ENCODE results near the gene CLDN10.

Gene CLDN10

GRCh38 chr13:95605448-95606125 is 53.1 kb downstream of the CLDN10 start:
- TF ChIP-seq TEAD4 (IDR thresholded peaks at IDR 0.05) (no peak), FOXM1 (IDR thresholded peaks at IDR 0.05; ENCODE audit: borderline replicate concordance, low read depth) (no peak), CREB1 (IDR thresholded peaks at IDR 0.05; ENCODE audit: low read depth) (no peak), EGR1 (IDR thresholded peaks at IDR 0.05) (no peak)

GRCh38 chr13:95607366-95607765 is 54.8 kb downstream of the CLDN10 start:
- peak; percentile 76 for TF ChIP-seq NFIC (IDR thresholded peaks at IDR 0.05)
- no peak for TF ChIP-seq ZBTB7A (IDR thresholded peaks at IDR 0.05; ENCODE audit: low read depth)
- TF ChIP-seq EP300 (IDR thresholded peaks at IDR 0.05; ENCODE audit: borderline replicate concordance): no peak
- TF ChIP-seq TEAD4 (IDR thresholded peaks at IDR 0.05): no peak

- TF ChIP-seq USF1 (IDR thresholded peaks at IDR 0.05) (no peak), CREB1 (IDR thresholded peaks at IDR 0.05; ENCODE audit: low read depth) (no peak)
These were observed 56.3 kb downstream of the CLDN10 start for GRCh38 chr13:95608640-95609323.

GRCh38 chr13:95614641-95615245 is 62.2 kb downstream of the CLDN10 start:
- TF ChIP-seq EGR1 (IDR thresholded peaks at IDR 0.05) (peak; percentile 62; the same call in 1 of the 2 replicates), YY1 (IDR thresholded peaks at IDR 0.05; ENCODE audit: low read depth) (no peak), RAD21 (IDR thresholded peaks at IDR 0.05; ENCODE audit: low read depth) (peak; percentile 65; the same call in 1 of the 2 replicates)

GRCh38 chr13:95615539-95615938 is 63.0 kb downstream of the CLDN10 start:
- TF ChIP-seq TCF12 (IDR thresholded peaks at IDR 0.05; ENCODE audit: low read depth) (no peak), EP300 (IDR thresholded peaks at IDR 0.05; ENCODE audit: borderline replicate concordance) (no peak), FOXM1 (IDR thresholded peaks at IDR 0.05; ENCODE audit: borderline replicate concordance, low read depth) (no peak), TAF1 (IDR thresholded peaks at IDR 0.05; ENCODE audit: low read depth) (no peak)

- TF ChIP-seq RAD21 (IDR thresholded peaks at IDR 0.05; ENCODE audit: low read depth) (no peak), TEAD4 (IDR thresholded peaks at IDR 0.05) (no peak), TAF1 (IDR thresholded peaks at IDR 0.05; ENCODE audit: low read depth) (no peak), EGR1 (IDR thresholded peaks at IDR 0.05) (no peak), FOXM1 (IDR thresholded peaks at IDR 0.05; ENCODE audit: borderline replicate concordance, low read depth) (no peak), TCF12 (IDR thresholded peaks at IDR 0.05; ENCODE audit: low read depth) (no peak), MAX (IDR thresholded peaks at IDR 0.05) (no peak)
These were observed 67.7 kb downstream of the CLDN10 start for GRCh38 chr13:95620030-95620824.

GRCh38 chr13:95620825-95621498 is 68.4 kb downstream of the CLDN10 start:
- TF ChIP-seq MAX (IDR thresholded peaks at IDR 0.05) (no peak), TEAD4 (IDR thresholded peaks at IDR 0.05) (no peak), USF1 (IDR thresholded peaks at IDR 0.05) (no peak), REST (IDR thresholded peaks at IDR 0.05; ENCODE audit: low read depth) (no peak), TAF1 (IDR thresholded peaks at IDR 0.05; ENCODE audit: low read depth) (no peak), EP300 (IDR thresholded peaks at IDR 0.05; ENCODE audit: borderline replicate concordance) (no peak), EGR1 (IDR thresholded peaks at IDR 0.05) (no peak), FOXM1 (IDR thresholded peaks at IDR 0.05; ENCODE audit: borderline replicate concordance, low read depth) (no peak), CEBPB (IDR thresholded peaks at IDR 0.05) (no peak), NFIC (IDR thresholded peaks at IDR 0.05) (no peak), ZBTB7A (IDR thresholded peaks at IDR 0.05; ENCODE audit: low read depth) (no peak), CREB1 (IDR thresholded peaks at IDR 0.05; ENCODE audit: low read depth) (no peak), YY1 (IDR thresholded peaks at IDR 0.05; ENCODE audit: low read depth) (no peak), TCF12 (IDR thresholded peaks at IDR 0.05; ENCODE audit: low read depth) (no peak), RAD21 (IDR thresholded peaks at IDR 0.05; ENCODE audit: low read depth) (no peak)

Data from Ishikawa (cell line).